WTC11 (cell line): ENCODE data around the gene PGAP3. TPM values are rescaled to one million over a fixed set of nuclear protein-coding genes. Genes with fewer than 3 reads are reported as not detected.

ENCODE experiments used
- ATAC-seq: fragments of 200-7000 bp; cut with Tn5 transposase; 2 replicates; pipeline ENCODE4 v1.10.0; 2021; ENCODE audit warnings: mild to moderate bottlenecking, moderate library complexity
- CTCF ChIA-PET: fragments of 300-600 bp; sonication (Branson Sonifier 250); formaldehyde crosslinking; loops from one replicate; lab custom pipeline; 2021; ENCODE audit warnings: antibody characterized with exemption; lab: Charles Lee
- POLR2A ChIA-PET: fragments of 350-600 bp; sonication (Branson Sonifier 250); formaldehyde crosslinking; loops from one replicate; lab custom pipeline; 2021; ENCODE audit warnings: antibody characterized with exemption; lab: Charles Lee
- DNase-seq: peaks from one replicate; pipeline ENCODE4 v3.0.0; 2021; ENCODE audit warnings: low spot score
- H3K27ac Mint-ChIP-seq: 2 replicates; pipeline ENCODE4 v1.8.0; 2021; ENCODE audit warnings: mixed read lengths
- H3K27me3 Mint-ChIP-seq: 2 replicates; pipeline ENCODE4 v1.8.0; 2021; ENCODE audit warnings: low read depth, mild to moderate bottlenecking, moderate library complexity, mixed read lengths
- H3K36me3 Mint-ChIP-seq: 2 replicates; pipeline ENCODE4 v1.8.0; 2021; ENCODE audit warnings: mixed read lengths
- H3K4me1 Mint-ChIP-seq: 2 replicates; pipeline ENCODE4 v1.8.0; 2022; ENCODE audit warnings: mixed read lengths
- H3K4me3 Mint-ChIP-seq: 2 replicates; pipeline ENCODE4 v1.8.0; 2021; ENCODE audit warnings: mild to moderate bottlenecking, moderate library complexity, mixed read lengths
- H3K9me3 Mint-ChIP-seq: 2 replicates; pipeline ENCODE4 v1.8.0; 2021; ENCODE audit warnings: mixed read lengths
- ATF2 ChIP-seq: sonication (generic); formaldehyde crosslinking; IDR thresholded peaks from 2 replicates; pipeline ENCODE4 v1.8.1; 2022; ENCODE audit warnings: low read depth, missing genetic modification reagents, borderline replicate concordance
- ATF6 ChIP-seq: sonication (generic); formaldehyde crosslinking; IDR thresholded peaks from 2 replicates; pipeline ENCODE4 v1.8.1; 2023; ENCODE audit warnings: mild to moderate bottlenecking, missing genetic modification reagents
- CBFB ChIP-seq: sonication (generic); formaldehyde crosslinking; IDR thresholded peaks from 2 replicates; pipeline ENCODE4 v1.8.1; 2022; ENCODE audit warnings: mild to moderate bottlenecking, low read depth, missing genetic modification reagents
- EMX1 ChIP-seq: fragments of 250-450 bp; sonication (Bioruptor Pico); IDR thresholded peaks from 2 replicates; pipeline ENCODE4 v1.8.0; 2021; ENCODE audit warnings: mild to moderate bottlenecking
- FOXJ3 ChIP-seq: sonication (generic); formaldehyde crosslinking; IDR thresholded peaks from 2 replicates; pipeline ENCODE4 v1.9.0; 2021; ENCODE audit warnings: missing genetic modification reagents, mild to moderate bottlenecking, borderline replicate concordance
- IRF2 ChIP-seq: sonication (generic); formaldehyde crosslinking; IDR thresholded peaks from 2 replicates; pipeline ENCODE4 v1.8.0; 2022; ENCODE audit warnings: low read depth, missing genetic modification reagents, borderline replicate concordance
- JUN ChIP-seq: sonication (generic); formaldehyde crosslinking; IDR thresholded peaks from 2 replicates; pipeline ENCODE4 v1.8.0; 2023; ENCODE audit warnings: mild to moderate bottlenecking, missing genetic modification reagents
- MXD4 ChIP-seq: fragments of 250-450 bp; sonication (Bioruptor Pico); IDR thresholded peaks from 2 replicates; pipeline ENCODE4 v1.8.0; 2021; ENCODE audit warnings: mild to moderate bottlenecking, moderate library complexity, borderline replicate concordance
- NFATC4 ChIP-seq: fragments of 250-450 bp; sonication (Bioruptor Pico); IDR thresholded peaks from 2 replicates; pipeline ENCODE4 v1.9.0; 2021; ENCODE audit warnings: mild to moderate bottlenecking
- NFYB ChIP-seq: sonication (generic); formaldehyde crosslinking; conservative IDR thresholded peaks from 2 replicates; pipeline ENCODE4 v1.8.0; 2022; ENCODE audit warnings: low read depth, missing genetic modification reagents
- OVOL2 ChIP-seq: fragments of 250-450 bp; sonication (Bioruptor Pico); IDR thresholded peaks from 2 replicates; pipeline ENCODE4 v1.9.0; 2021; ENCODE audit warnings: mild to moderate bottlenecking, borderline replicate concordance
- RORB ChIP-seq: fragments of 250-450 bp; sonication (Bioruptor Pico); IDR thresholded peaks from 2 replicates; pipeline ENCODE4 v1.9.0; 2021; ENCODE audit warnings: mild to moderate bottlenecking
- TP53 ChIP-seq: sonication (generic); formaldehyde crosslinking; IDR thresholded peaks from 2 replicates; pipeline ENCODE4 v1.8.1; 2023; ENCODE audit warnings: mild to moderate bottlenecking, missing genetic modification reagents
- ZNF232 ChIP-seq: sonication (generic); formaldehyde crosslinking; IDR thresholded peaks from 2 replicates; pipeline ENCODE4 v1.8.0; 2022; ENCODE audit warnings: mild to moderate bottlenecking, missing genetic modification reagents
- ZNF396 ChIP-seq: fragments of 250-450 bp; sonication (Bioruptor Pico); IDR thresholded peaks from 2 replicates; pipeline ENCODE4 v1.8.0; 2021; ENCODE audit warnings: mild to moderate bottlenecking, moderate library complexity, borderline replicate concordance
- total RNA-seq: library from RNA; stranded (reverse); gene quantifications from 3 replicates; pipeline ENCODE4 v1.2.3, GENCODE V29; 2021
- TF ChIP-seq, protein P1 (sequence below): sonication (generic); formaldehyde crosslinking; IDR thresholded peaks from 2 replicates; pipeline ENCODE4 v1.8.1; 2023; ENCODE audit warnings: mild to moderate bottlenecking, moderate library complexity, missing genetic modification reagents
- TF ChIP-seq, protein P2 (sequence below): sonication (generic); formaldehyde crosslinking; IDR thresholded peaks from 2 replicates; pipeline ENCODE4 v1.8.0; 2023; ENCODE audit warnings: mild to moderate bottlenecking, missing genetic modification reagents
- TF ChIP-seq, protein P3 (sequence below): sonication (generic); formaldehyde crosslinking; conservative IDR thresholded peaks from 2 replicates; pipeline ENCODE4 v1.8.1; 2022; ENCODE audit warnings: mild to moderate bottlenecking, missing genetic modification reagents
- TF ChIP-seq, protein P4 (sequence below): sonication (generic); formaldehyde crosslinking; IDR thresholded peaks from 2 replicates; pipeline ENCODE4 v1.8.1; 2022; ENCODE audit warnings: mild to moderate bottlenecking, missing genetic modification reagents, moderate library complexity, borderline replicate concordance

PGAP3 gene
- total RNA-seq, 1 experiment from 2014 or later = 24.9 TPM

DNA sequence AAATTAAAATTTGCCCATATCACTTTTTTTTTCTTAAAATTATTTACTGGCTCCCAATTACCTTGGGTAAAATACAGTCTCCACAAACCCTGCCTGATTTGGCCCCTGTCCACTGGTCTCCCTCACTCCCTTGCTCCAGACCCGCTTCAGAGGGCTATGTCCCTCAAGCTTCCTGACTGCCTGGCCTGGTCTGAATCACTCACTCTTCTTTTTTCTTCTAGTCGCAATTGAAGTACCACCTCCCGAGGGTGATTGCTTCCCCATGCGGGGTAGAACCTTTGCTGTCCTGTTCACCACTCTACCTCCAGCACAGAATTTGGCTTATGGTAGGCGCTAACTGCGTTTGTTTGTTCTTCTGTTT is 598 bp upstream of the PGAP3 start:
- Mint-ChIP-seq H3K4me1 (peaks cover 40% of the 10 kb centered on the region), H3K27ac (peak overlapping the region; percentile 93), H3K9me3 (no peaks in the 10 kb centered on the region), H3K36me3 (peaks cover 4% of the 10 kb centered on the region), H3K4me3 (peak overlapping the region; percentile 82), H3K27me3 (no peaks in the 10 kb centered on the region)
- CTCF ChIA-PET = interaction anchor here (0.7 to 3.1 kb wide), 17 partner anchors 8 to 112 kb away, joined by 3 to 29 read pairs (median 11); partner anchors contain the start of genes ERBB2 and MIEN1
- TF ChIP-seq ZNF396 (CRISPR knock-in tag) = no peak
- TF ChIP-seq, protein P1, sequence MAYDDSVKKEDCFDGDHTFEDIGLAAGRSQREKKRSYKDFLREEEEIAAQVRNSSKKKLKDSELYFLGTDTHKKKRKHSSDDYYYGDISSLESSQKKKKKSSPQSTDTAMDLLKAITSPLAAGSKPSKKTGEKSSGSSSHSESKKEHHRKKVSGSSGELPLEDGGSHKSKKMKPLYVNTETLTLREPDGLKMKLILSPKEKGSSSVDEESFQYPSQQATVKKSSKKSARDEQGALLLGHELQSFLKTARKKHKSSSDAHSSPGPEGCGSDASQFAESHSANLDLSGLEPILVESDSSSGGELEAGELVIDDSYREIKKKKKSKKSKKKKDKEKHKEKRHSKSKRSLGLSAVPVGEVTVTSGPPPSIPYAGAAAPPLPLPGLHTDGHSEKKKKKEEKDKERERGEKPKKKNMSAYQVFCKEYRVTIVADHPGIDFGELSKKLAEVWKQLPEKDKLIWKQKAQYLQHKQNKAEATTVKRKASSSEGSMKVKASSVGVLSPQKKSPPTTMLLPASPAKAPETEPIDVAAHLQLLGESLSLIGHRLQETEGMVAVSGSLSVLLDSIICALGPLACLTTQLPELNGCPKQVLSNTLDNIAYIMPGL (CRISPR knock-in tag) = no peak
- no peak for TF ChIP-seq ZNF232 (CRISPR knock-in tag)
- no peak for TF ChIP-seq IRF2 (CRISPR knock-in tag)
- TF ChIP-seq, protein P2, sequence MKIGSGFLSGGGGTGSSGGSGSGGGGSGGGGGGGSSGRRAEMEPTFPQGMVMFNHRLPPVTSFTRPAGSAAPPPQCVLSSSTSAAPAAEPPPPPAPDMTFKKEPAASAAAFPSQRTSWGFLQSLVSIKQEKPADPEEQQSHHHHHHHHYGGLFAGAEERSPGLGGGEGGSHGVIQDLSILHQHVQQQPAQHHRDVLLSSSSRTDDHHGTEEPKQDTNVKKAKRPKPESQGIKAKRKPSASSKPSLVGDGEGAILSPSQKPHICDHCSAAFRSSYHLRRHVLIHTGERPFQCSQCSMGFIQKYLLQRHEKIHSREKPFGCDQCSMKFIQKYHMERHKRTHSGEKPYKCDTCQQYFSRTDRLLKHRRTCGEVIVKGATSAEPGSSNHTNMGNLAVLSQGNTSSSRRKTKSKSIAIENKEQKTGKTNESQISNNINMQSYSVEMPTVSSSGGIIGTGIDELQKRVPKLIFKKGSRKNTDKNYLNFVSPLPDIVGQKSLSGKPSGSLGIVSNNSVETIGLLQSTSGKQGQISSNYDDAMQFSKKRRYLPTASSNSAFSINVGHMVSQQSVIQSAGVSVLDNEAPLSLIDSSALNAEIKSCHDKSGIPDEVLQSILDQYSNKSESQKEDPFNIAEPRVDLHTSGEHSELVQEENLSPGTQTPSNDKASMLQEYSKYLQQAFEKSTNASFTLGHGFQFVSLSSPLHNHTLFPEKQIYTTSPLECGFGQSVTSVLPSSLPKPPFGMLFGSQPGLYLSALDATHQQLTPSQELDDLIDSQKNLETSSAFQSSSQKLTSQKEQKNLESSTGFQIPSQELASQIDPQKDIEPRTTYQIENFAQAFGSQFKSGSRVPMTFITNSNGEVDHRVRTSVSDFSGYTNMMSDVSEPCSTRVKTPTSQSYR (CRISPR knock-in tag) = no peak
- no peak for TF ChIP-seq ATF2 (CRISPR knock-in tag)
- TF ChIP-seq, protein P3, sequence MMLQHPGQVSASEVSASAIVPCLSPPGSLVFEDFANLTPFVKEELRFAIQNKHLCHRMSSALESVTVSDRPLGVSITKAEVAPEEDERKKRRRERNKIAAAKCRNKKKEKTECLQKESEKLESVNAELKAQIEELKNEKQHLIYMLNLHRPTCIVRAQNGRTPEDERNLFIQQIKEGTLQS = no peak
- TF ChIP-seq MXD4 = no peak
- TF ChIP-seq OVOL2 (CRISPR knock-in tag) = no peak
- no peak for TF ChIP-seq JUN (CRISPR knock-in tag)
- TF ChIP-seq NFATC4 (CRISPR knock-in tag) = no peak
- no peak for TF ChIP-seq FOXJ3 (CRISPR knock-in tag)
- TF ChIP-seq TP53 (CRISPR knock-in tag) = no peak
- no peak for TF ChIP-seq NFYB (CRISPR knock-in tag)
- TF ChIP-seq, protein P4, sequence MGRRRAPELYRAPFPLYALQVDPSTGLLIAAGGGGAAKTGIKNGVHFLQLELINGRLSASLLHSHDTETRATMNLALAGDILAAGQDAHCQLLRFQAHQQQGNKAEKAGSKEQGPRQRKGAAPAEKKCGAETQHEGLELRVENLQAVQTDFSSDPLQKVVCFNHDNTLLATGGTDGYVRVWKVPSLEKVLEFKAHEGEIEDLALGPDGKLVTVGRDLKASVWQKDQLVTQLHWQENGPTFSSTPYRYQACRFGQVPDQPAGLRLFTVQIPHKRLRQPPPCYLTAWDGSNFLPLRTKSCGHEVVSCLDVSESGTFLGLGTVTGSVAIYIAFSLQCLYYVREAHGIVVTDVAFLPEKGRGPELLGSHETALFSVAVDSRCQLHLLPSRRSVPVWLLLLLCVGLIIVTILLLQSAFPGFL (CRISPR knock-in tag) = no peak
- no peak for TF ChIP-seq ATF6 (CRISPR knock-in tag)
- no peak for TF ChIP-seq RORB
- no peak for TF ChIP-seq EMX1 (CRISPR knock-in tag)
- TF ChIP-seq CBFB = no peak
- ATAC-seq (no peak), DNase-seq (no peak)
- POLR2A ChIA-PET = interaction anchor here (0.7 to 2.8 kb wide), 11 partner anchors 8 to 227 kb away, joined by 3 to 25 read pairs (median 3); partner anchors contain the start of genes CDK12 and ERBB2
